A673 (cell line): Measurements from ENCODE around the gene SENP5. TPM values are rescaled to one million over a fixed set of nuclear protein-coding genes. Genes with fewer than 3 reads are reported as not detected.

Experiments used
- BruUV-seq: library from RNA; stranded (reverse); fragments of 400-500 nt; replicated peaks from 2 replicates; lab custom pipeline; 2021; lab: Mats Ljungman, UMichigan
- CTCF ChIA-PET: fragments of 300-600 bp; sonication (Branson Sonifier 250); formaldehyde crosslinking; loops from one replicate; lab custom pipeline; 2022; ENCODE audit warnings: antibody characterized with exemption; lab: Charles Lee
- POLR2A ChIA-PET: fragments of 300-600 bp; sonication (Branson Sonifier 250); formaldehyde crosslinking; loops from one replicate; lab custom pipeline; 2022; ENCODE audit warnings: antibody characterized with exemption; ENCODE audit not compliant: low non-redundant PET; lab: Charles Lee
- DNase-seq: peaks from one replicate; pipeline ENCODE4 v3.0.0-alpha.2; 2015; ENCODE audit warnings: low spot score
- H3K27ac ChIP-seq: fragments of 200-600 bp; sonication (generic); 2 replicates; pipeline ENCODE4 v1.5.1; 2016; ENCODE audit warnings: mixed run types, low read depth, mild to moderate bottlenecking, mixed read lengths, antibody characterized with exemption, low read length; ENCODE audit not compliant: poor library complexity, severe bottlenecking
- H3K27me3 ChIP-seq: fragments of 200-600 bp; sonication (generic); replicated peaks from 2 replicates; pipeline ENCODE4 v1.6.1; 2017; ENCODE audit warnings: mixed run types, low read depth, mild to moderate bottlenecking, mixed read lengths, antibody characterized with exemption, low read length; ENCODE audit not compliant: insufficient read depth, poor library complexity
- H3K36me3 ChIP-seq: fragments of 200-600 bp; sonication (generic); 2 replicates; pipeline ENCODE4 v1.6.1; 2016; ENCODE audit warnings: mixed run types, mild to moderate bottlenecking, mixed read lengths, antibody characterized with exemption, low read length; ENCODE audit not compliant: insufficient read depth, poor library complexity, severe bottlenecking
- H3K4me1 ChIP-seq: fragments of 200-600 bp; sonication (generic); 2 replicates; pipeline ENCODE4 v1.6.1; 2017; ENCODE audit warnings: mixed run types, mild to moderate bottlenecking, mixed read lengths, antibody characterized with exemption, low read length; ENCODE audit not compliant: insufficient read depth, poor library complexity, severe bottlenecking
- H3K4me3 ChIP-seq: fragments of 200-600 bp; sonication (generic); 2 replicates; pipeline ENCODE4 v1.5.1; 2016; ENCODE audit warnings: low read depth, mixed run types, mild to moderate bottlenecking, mixed read lengths, low read length; ENCODE audit not compliant: poor library complexity, severe bottlenecking
- H3K9me3 ChIP-seq: fragments of 200-600 bp; sonication (generic); 2 replicates; pipeline ENCODE4 v1.6.1; 2016; ENCODE audit warnings: mixed run types, low read depth, mild to moderate bottlenecking, mixed read lengths, antibody characterized with exemption, low read length; ENCODE audit not compliant: poor library complexity, severe bottlenecking
- EZH2 ChIP-seq: fragments of 200-600 bp; sonication (generic); IDR thresholded peaks from 2 replicates; pipeline ENCODE4 v1.6.1; 2017; ENCODE audit warnings: borderline replicate concordance, low read depth, mild to moderate bottlenecking, mixed read lengths, antibody characterized with exemption, low read length; ENCODE audit not compliant: poor library complexity, severe bottlenecking
- intact Hi-C: fragments of 100-400 bp; cut with micrococcal nuclease; formaldehyde crosslinking; loops from one replicate; pipeline ENCODE4 v1.10.0; 2022; ENCODE audit not compliant: unreplicated experiment
- total RNA-seq: library from RNA; stranded (reverse); gene quantifications from 2 replicates; pipeline ENCODE4 v1.2.3, GENCODE V29; 2021
- TF ChIP-seq, protein P1 (sequence below): fragments of 300-800, 200-600 bp; sonication (generic); conservative IDR thresholded peaks from 2 replicates; pipeline ENCODE4 v1.5.1; 2017; ENCODE audit warnings: low read depth, mild to moderate bottlenecking, antibody characterized with exemption, low read length, moderate library complexity, mixed read lengths

The SENP5 gene
- total RNA-seq, 1 experiment from 2014 or later, result 42.2 TPM

DNA sequence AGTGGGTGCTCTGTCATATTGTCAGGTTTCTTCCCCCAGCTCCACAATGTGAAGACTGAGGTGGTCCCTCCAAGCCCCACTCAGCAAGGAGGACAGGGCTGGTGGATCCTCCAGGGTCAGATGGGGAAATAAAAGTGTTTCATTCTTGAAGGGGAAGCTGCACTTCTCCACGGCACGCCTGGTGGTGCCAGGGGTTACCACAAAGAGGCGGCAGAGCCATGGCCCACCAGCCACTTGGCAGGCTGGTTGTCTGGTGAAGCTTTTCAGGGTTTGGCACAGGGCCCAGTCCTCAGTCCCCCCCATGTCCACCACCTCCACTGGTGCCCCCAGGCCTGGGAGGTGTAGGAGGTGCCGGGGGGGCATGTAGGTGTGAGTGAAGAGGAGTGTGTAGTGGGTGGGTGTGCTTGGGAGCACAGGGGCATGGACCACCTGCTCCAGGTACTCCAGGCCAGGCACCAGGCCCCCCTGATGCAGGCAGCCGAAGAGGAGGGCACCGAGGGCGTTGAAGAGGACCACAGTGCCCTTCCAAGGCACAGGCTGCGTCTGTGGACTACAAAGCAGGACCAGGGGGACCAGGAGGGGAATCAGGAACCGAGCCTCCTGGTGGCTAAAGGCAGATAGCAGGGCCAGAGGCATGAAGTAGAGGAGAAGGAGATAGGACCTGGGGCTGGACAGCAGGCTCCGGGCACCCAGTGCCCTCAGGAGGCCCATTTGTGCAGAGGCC, 79.6 kb downstream of the SENP5 start:
- Histone ChIP-seq H3K36me3 (no peaks in the 10 kb centered on the region), H3K9me3 (no peaks in the 10 kb centered on the region), H3K27ac (no peak overlapping the region), H3K4me3 (no peak overlapping the region), H3K4me1 (peaks cover 6% of the 10 kb centered on the region), H3K27me3 (no peaks in the 10 kb centered on the region)
- intact Hi-C loops, result loop anchor here (10.0 kb wide), 2 partner anchors 232 to 342 kb away; partner anchors contain the start of genes CEP19 and PIGX
- POLR2A ChIA-PET, result no interaction called here
- BruUV-seq, result no TSS peak
- TF ChIP-seq, protein P1, sequence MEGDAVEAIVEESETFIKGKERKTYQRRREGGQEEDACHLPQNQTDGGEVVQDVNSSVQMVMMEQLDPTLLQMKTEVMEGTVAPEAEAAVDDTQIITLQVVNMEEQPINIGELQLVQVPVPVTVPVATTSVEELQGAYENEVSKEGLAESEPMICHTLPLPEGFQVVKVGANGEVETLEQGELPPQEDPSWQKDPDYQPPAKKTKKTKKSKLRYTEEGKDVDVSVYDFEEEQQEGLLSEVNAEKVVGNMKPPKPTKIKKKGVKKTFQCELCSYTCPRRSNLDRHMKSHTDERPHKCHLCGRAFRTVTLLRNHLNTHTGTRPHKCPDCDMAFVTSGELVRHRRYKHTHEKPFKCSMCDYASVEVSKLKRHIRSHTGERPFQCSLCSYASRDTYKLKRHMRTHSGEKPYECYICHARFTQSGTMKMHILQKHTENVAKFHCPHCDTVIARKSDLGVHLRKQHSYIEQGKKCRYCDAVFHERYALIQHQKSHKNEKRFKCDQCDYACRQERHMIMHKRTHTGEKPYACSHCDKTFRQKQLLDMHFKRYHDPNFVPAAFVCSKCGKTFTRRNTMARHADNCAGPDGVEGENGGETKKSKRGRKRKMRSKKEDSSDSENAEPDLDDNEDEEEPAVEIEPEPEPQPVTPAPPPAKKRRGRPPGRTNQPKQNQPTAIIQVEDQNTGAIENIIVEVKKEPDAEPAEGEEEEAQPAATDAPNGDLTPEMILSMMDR, result no peak
- TF ChIP-seq EZH2, result no peak
- no peak for DNase-seq
- CTCF ChIA-PET, result no interaction called here

DNA sequence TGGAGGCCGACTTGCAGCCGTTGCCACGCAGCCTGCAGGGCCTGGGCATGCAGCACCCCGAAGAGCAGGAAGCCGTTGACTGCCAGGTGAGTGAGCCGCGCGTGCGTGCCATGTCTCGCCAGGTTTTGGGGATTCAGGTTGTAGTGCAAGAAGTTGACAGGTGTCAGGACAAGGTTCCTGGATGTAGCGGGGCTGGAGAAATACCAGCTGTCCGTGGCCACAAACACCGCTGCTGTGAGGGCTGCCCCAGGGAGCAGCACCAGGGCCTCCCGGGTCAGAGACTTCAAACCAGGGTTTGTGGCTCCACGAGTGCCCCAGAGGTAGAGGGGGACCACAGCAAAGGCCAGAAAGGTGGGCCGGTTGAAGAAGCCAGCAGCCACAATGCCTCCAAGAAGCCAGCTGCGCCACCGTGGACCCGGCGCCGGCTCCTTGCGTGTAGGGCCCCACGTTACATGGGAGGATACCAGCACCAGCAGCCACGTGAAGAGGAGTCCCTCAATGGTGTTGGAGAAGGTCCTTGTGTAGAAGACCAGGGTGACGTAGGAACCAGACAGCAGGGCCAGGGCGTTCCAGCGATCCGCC, 80.2 kb downstream of the SENP5 start:
- no peaks in the 10 kb centered on the region for H3K36me3 ChIP-seq
- H3K27ac ChIP-seq, result no peak overlapping the region
- POLR2A ChIA-PET, result no interaction called here
- H3K4me3 ChIP-seq, result no peak overlapping the region
- H3K27me3 ChIP-seq, result no peaks in the 10 kb centered on the region
- no peak for DNase-seq
- BruUV-seq, result no TSS peak
- intact Hi-C loops, result loop anchor here (10.0 kb wide), 2 partner anchors 233 to 343 kb away; partner anchors contain the start of genes CEP19 and PIGX
- TF ChIP-seq, protein P1, result no peak
- no peak for TF ChIP-seq EZH2
- no peaks in the 10 kb centered on the region for H3K9me3 ChIP-seq
- CTCF ChIA-PET, result no interaction called here
- peaks cover 6% of the 10 kb centered on the region for H3K4me1 ChIP-seq

DNA sequence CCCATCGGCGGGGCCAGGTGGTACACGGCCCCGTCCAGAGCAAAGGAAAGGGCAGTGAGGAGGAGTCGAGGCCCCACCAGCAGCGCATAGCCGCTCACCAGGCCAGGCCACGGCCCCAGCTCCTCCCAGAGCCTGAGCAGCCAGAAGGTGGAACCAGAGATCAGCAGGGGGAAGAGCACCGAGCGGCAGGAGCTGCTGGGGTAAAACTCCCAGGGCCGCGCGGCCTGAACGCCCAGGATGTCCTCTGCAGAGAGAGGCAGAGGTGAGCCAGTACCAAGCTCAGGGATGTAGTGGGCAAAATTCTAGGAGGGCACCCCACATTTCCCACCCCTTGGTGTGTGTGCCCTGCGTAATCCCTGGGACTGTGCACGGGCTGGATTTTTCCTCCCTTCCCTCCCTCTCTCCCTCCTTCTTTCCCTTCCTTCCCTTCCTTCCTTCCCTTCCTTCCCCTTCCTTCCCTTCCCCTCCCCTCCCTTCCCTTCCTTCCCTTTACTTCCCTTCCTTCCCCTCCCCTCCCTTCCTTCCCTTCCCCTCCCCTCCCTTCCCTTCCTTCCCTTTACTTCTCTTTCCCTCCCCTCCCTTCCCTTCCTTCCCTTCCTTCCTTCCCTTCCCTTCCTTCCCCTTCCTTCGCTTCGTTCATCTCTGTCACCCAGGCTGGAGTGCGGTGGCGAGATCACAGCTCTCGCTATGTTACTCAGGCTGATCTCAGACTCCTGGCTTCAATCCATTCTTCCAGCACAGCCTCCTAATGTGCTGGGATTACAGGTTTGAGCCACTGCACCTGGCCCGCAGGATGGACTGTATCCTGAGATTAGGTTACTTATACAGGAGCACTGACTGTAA, 80.9 kb downstream of the SENP5 start:
- POLR2A ChIA-PET, result no interaction called here
- intact Hi-C loops, result loop anchor here (10.0 kb wide), 2 partner anchors 234 to 344 kb away; partner anchors contain the start of genes CEP19 and PIGX
- no peaks in the 10 kb centered on the region for H3K27me3 ChIP-seq

More for the DNA sequence above, 80.9 kb downstream of the SENP5 start:
- BruUV-seq, result no TSS peak
- H3K27ac ChIP-seq, result no peak overlapping the region
- H3K4me3 ChIP-seq, result no peak overlapping the region
- no peak for DNase-seq
- no peaks in the 10 kb centered on the region for H3K36me3 ChIP-seq
- H3K4me1 ChIP-seq, result peaks cover 2% of the 10 kb centered on the region
- TF ChIP-seq, protein P1, result no peak; the same call in 1 of the 2 replicates
- no peak for TF ChIP-seq EZH2
- CTCF ChIA-PET, result no interaction called here
- H3K9me3 ChIP-seq, result no peaks in the 10 kb centered on the region
